Naive thymus-derived CD4-positive, alpha-beta T cell (primary cell): ENCODE data around the gene RPS6KB2. TPM values are rescaled to one million over a fixed set of nuclear protein-coding genes. Genes with fewer than 3 reads are reported as not detected.
"Not testable (repeated sequence)": the region's sequence is repeated elsewhere in the genome, so short reads cannot be mapped to it uniquely, and the experiment has no call there.

Source experiments
- ATAC-seq: fragments of 150-1000 bp; cut with Tn5 transposase; 2 replicates; pipeline ENCODE4 v1.10.0; 2021; ENCODE audit warnings: mild to moderate bottlenecking, moderate library complexity
- CTCF ChIA-PET: fragments of 350-600 bp; sonication (Branson Sonifier 250); formaldehyde crosslinking; loops from one replicate; lab custom pipeline; 2021; ENCODE audit warnings: antibody characterized with exemption; lab: Charles Lee
- POLR2A ChIA-PET: fragments of 350-600 bp; sonication (Branson Sonifier 250); formaldehyde crosslinking; loops from one replicate; lab custom pipeline; 2021; ENCODE audit warnings: antibody characterized with exemption, inconsistent platforms; lab: Charles Lee
- DNase-seq, 9 donors: peaks; one replicate each; pipeline versions ENCODE4 v3.0.0 to v3.0.0-alpha.2; 2020 to 2022; ENCODE audit warnings: mixed read lengths in 1 of 9
- H3K27ac ChIP-seq: one replicate; pipeline ENCODE4 v1.7.0; 2013; ENCODE audit warnings: mild to moderate bottlenecking, low read depth, low read length, moderate library complexity
- H3K27me3 ChIP-seq, 2 donors: one replicate each; pipeline ENCODE4 v1.7.0; 2013; ENCODE audit warnings: low read length in 2 of 2, mild to moderate bottlenecking in 2 of 2, moderate library complexity in 2 of 2; ENCODE audit not compliant: control insufficient read depth in 2 of 2, insufficient read depth in 2 of 2
- H3K36me3 ChIP-seq, 3 experiments: 1 replicate in 2 of 3; 2 replicates in 1 of 3; pipeline ENCODE4 v1.7.0; 2013; ENCODE audit warnings: low read length in 3 of 3, mild to moderate bottlenecking in 3 of 3, moderate library complexity in 1 of 3; ENCODE audit not compliant: insufficient read depth in 3 of 3, control insufficient read depth in 2 of 3
- H3K4me1 ChIP-seq, 2 donors: one replicate each; pipeline ENCODE4 v1.7.0; 2013; ENCODE audit warnings: low read length in 2 of 2, mild to moderate bottlenecking in 2 of 2, moderate library complexity in 1 of 2; ENCODE audit not compliant: control insufficient read depth in 2 of 2, insufficient read depth in 2 of 2
- H3K4me3 ChIP-seq: 2 replicates; pipeline ENCODE4 v1.7.0; 2013; ENCODE audit warnings: mild to moderate bottlenecking, low read length
- H3K9me3 ChIP-seq, 3 experiments: 1 replicate in 2 of 3; 2 replicates in 1 of 3; pipeline ENCODE4 v1.7.0; 2013; ENCODE audit warnings: low read length in 3 of 3; ENCODE audit not compliant: control insufficient read depth in 2 of 3
- H3K27ac Mint-ChIP-seq, 9 donors: one replicate each; pipeline ENCODE4 v1.8.0; 2020 to 2022; ENCODE audit warnings: mixed read lengths in 9 of 9, mild to moderate bottlenecking in 8 of 9, moderate library complexity in 5 of 9, inconsistent platforms in 2 of 9
- H3K27me3 Mint-ChIP-seq, 5 donors: one replicate each; pipeline ENCODE4 v1.8.0; 2021 to 2022; ENCODE audit warnings: mixed read lengths in 5 of 5, mild to moderate bottlenecking in 1 of 5
- H3K36me3 Mint-ChIP-seq, 5 donors: one replicate each; pipeline ENCODE4 v1.8.0; 2020 to 2022; ENCODE audit warnings: mixed read lengths in 5 of 5, mild to moderate bottlenecking in 3 of 5, inconsistent platforms in 1 of 5
- H3K4me1 Mint-ChIP-seq, 7 donors: one replicate each; pipeline ENCODE4 v1.8.0; 2020 to 2022; ENCODE audit warnings: mixed read lengths in 7 of 7, mild to moderate bottlenecking in 3 of 7, inconsistent platforms in 1 of 7
- H3K4me3 Mint-ChIP-seq, 10 donors: one replicate each; pipeline ENCODE4 v1.8.0; 2020 to 2022; ENCODE audit warnings: mild to moderate bottlenecking in 10 of 10, mixed read lengths in 10 of 10, moderate library complexity in 6 of 10, inconsistent platforms in 2 of 10
- H3K9me3 Mint-ChIP-seq, 11 donors: one replicate each; pipeline ENCODE4 v1.8.0; 2020 to 2022; ENCODE audit warnings: mixed read lengths in 11 of 11, mild to moderate bottlenecking in 4 of 11, inconsistent platforms in 1 of 11, moderate library complexity in 1 of 11
- intact Hi-C, 2 donors: fragments of 100-400 bp; cut with micrococcal nuclease; formaldehyde crosslinking; loops; one replicate each; pipeline ENCODE4 v1.15.1; 2023
- polyA plus RNA-seq, 2 donors: library from polyadenylated mRNA; unstranded; fragments of 300-500 nt; fragmentation: Illumina TruSeq; gene quantifications; one replicate each; pipeline ENCODE4 v1.2.3, GENCODE V29; 2021
- total RNA-seq, 6 experiments: library from RNA in 5 of 6; stranded (reverse) in 5 of 6; gene quantifications; 1 replicate in 5 of 6; 2 replicates in 1 of 6; pipeline ENCODE4 v1.2.3 and lab custom pipeline; 2021 to 2026

Gene RPS6KB2
- total and polyA plus RNA-seq, 7 experiments from 2014 or later, result 45.2 to 83.9 (median 69.2) TPM

- H3K36me3 ChIP-seq, H3K27me3 ChIP-seq, H3K9me3 Mint-ChIP-seq, H3K9me3 ChIP-seq, H3K4me1 ChIP-seq, H3K27ac Mint-ChIP-seq, ATAC-seq, DNase-seq, H3K36me3 Mint-ChIP-seq, intact Hi-C loops, H3K27ac ChIP-seq, H3K4me3 Mint-ChIP-seq, H3K4me1 Mint-ChIP-seq, H3K4me3 ChIP-seq: not testable (repeated sequence)
- ChIA-PET CTCF (interaction anchor here (1.7 kb wide), 1 partner anchor 95 kb away, joined by 5 read pairs; no protein-coding TSS in a partner anchor), POLR2A (interaction anchor here (0.6 to 1.5 kb wide), 5 partner anchors 14 to 85 kb away, joined by 3 to 5 read pairs (median 3); no protein-coding TSS in a partner anchor)
- peaks cover 0 to 17% (median 0%) of the 10 kb centered on the region in 5 donors for H3K27me3 Mint-ChIP-seq
Measured at GRCh38 chr11:67477344-67478050, 49.2 kb downstream of the RPS6KB2 start.

- ChIA-PET POLR2A (interaction anchor here (0.5 to 5.9 kb wide), 39 partner anchors 9 to 640 kb away, joined by 3 to 122 read pairs (median 4); partner anchors contain the start of genes CDK2AP2, PITPNM1, POLD4 and PPP1CA), CTCF (interaction anchor here (0.6 to 3.7 kb wide), 9 partner anchors 14 to 1844 kb away, joined by 3 to 11 read pairs (median 3); partner anchors contain the start of genes POLD4, PPP1CA and PTPRCAP)
- H3K4me3 ChIP-seq, result peak overlapping the region; percentile 80
- H3K27ac Mint-ChIP-seq, result peak overlapping the region; percentile 95 to 100 (median 99)
- peak in 1 of 9 donors; percentile 10 for DNase-seq
- no peaks in the 10 kb centered on the region for H3K27me3 ChIP-seq
- peak; percentile 19 for ATAC-seq
- intact Hi-C loops, result loop anchor here (1.0 to 10.0 kb wide), 7 partner anchors 13 to 1198 kb away; partner anchors contain the start of genes KDM2A (in 1 of the 2), PTPRCAP (in 1 of the 2), RBM4B (in 1 of the 2) and RPS6KB2 (in 1 of the 2)
- peaks cover 0 to 8% (median 4%) of the 10 kb centered on the region in 3 experiments for H3K36me3 ChIP-seq
- H3K9me3 ChIP-seq, result no peaks in the 10 kb centered on the region
- peak overlapping the region; percentile 80 for H3K27ac ChIP-seq
- H3K9me3 Mint-ChIP-seq, result no peaks in the 10 kb centered on the region
- H3K36me3 Mint-ChIP-seq, result peaks cover 0 to 29% (median under 1%) of the 10 kb centered on the region in 5 donors
- peaks cover 0 to 5% (median 0%) of the 10 kb centered on the region in 5 donors for H3K27me3 Mint-ChIP-seq
- peaks cover 37 to 40% of the 10 kb centered on the region in 2 donors for H3K4me1 ChIP-seq
- H3K4me3 Mint-ChIP-seq, result peak overlapping the region; percentile 90 to 100 (median 96)
- peaks cover 34 to 49% (median 43%) of the 10 kb centered on the region in 7 donors for H3K4me1 Mint-ChIP-seq
Measured at GRCh38 chr11:67482275-67482826, 54.1 kb downstream of the RPS6KB2 start.

- Mint-ChIP-seq H3K4me3 (peak within 1 kb of the TSS; percentile 90 to 100 (median 96)), H3K4me1 (peaks cover 40 to 57% (median 51%) of the 10 kb centered on the region in 7 donors), H3K27me3 (peaks cover 0 to 5% (median 0%) of the 10 kb centered on the region in 5 donors), H3K9me3 (no peaks in the 10 kb centered on the region), H3K36me3 (peaks cover 5 to 36% (median 8%) of the 10 kb centered on the region in 5 donors), H3K27ac (peak within 1 kb of the TSS; percentile 95 to 100 (median 99))
- ATAC-seq, result peak; percentile 89
- H3K4me1 ChIP-seq, result peaks cover 40 to 42% of the 10 kb centered on the region in 2 donors
- H3K9me3 ChIP-seq, result no peaks in the 10 kb centered on the region
- H3K36me3 ChIP-seq, result peaks cover 5 to 16% (median 7%) of the 10 kb centered on the region in 3 experiments
- H3K27me3 ChIP-seq, result no peaks in the 10 kb centered on the region
- H3K4me3 ChIP-seq, result peak within 1 kb of the TSS; percentile 80
- peak within 1 kb of the TSS; percentile 80 for H3K27ac ChIP-seq
- intact Hi-C loops, result loop anchor here (1.0 to 10.0 kb wide), 13 partner anchors 14 to 1198 kb away; partner anchors contain the start of genes PTPRCAP (in 2 of the 2), RPS6KB2 (in 2 of the 2), TMEM134 (in 2 of the 2) and KDM2A (in 1 of the 2)
- peak; percentile 88 to 99 (median 98) for DNase-seq
- POLR2A ChIA-PET, result interaction anchor here (0.5 to 5.9 kb wide), 39 partner anchors 8 to 641 kb away, joined by 3 to 122 read pairs (median 4); partner anchors contain the start of genes CDK2AP2, PITPNM1, POLD4 and PPP1CA
- CTCF ChIA-PET, result interaction anchor here (0.8 to 3.7 kb wide), 10 partner anchors 15 to 131 kb away, joined by 3 to 11 read pairs (median 4); partner anchors contain the start of genes PITPNM1, POLD4 and PTPRCAP
Measured at GRCh38 chr11:67482827-67483798, 54.8 kb downstream of the RPS6KB2 start, which contains the start of gene AIP. Gene AIP (plus strand): TSS chr11:67483026. CDS start chr11:67483159, 133 bp downstream.

- peaks cover 42 to 44% of the 10 kb centered on the region in 2 donors for H3K4me1 ChIP-seq
- H3K27ac ChIP-seq, result peak overlapping the region; percentile 80
- DNase-seq, result peak in 8 of 9 donors; percentile 55 to 89 (median 84)
- Mint-ChIP-seq H3K36me3 (peaks cover 5 to 43% (median 9%) of the 10 kb centered on the region in 5 donors), H3K27me3 (peaks cover 0 to 5% (median 0%) of the 10 kb centered on the region in 5 donors), H3K4me3 (peak overlapping the region; percentile 90 to 100 (median 96)), H3K9me3 (no peaks in the 10 kb centered on the region), H3K4me1 (peaks cover 43 to 60% (median 53%) of the 10 kb centered on the region in 7 donors), H3K27ac (peak overlapping the region; percentile 95 to 100 (median 99))
- H3K27me3 ChIP-seq, result no peaks in the 10 kb centered on the region
- H3K9me3 ChIP-seq, result no peaks in the 10 kb centered on the region
- H3K4me3 ChIP-seq, result peak overlapping the region; percentile 80
- ChIA-PET POLR2A (interaction anchor here (0.6 to 5.9 kb wide), 32 partner anchors 9 to 1216 kb away, joined by 3 to 122 read pairs (median 6); partner anchors contain the start of genes CDK2AP2, PITPNM1, POLD4 and PPP1CA), CTCF (interaction anchor here (0.5 to 3.7 kb wide), 9 partner anchors 14 to 547 kb away, joined by 3 to 11 read pairs (median 3); partner anchors contain the start of genes PITPNM1 and PTPRCAP)
- ATAC-seq, result peak; percentile 52
- H3K36me3 ChIP-seq, result peaks cover 5 to 25% (median 8%) of the 10 kb centered on the region in 3 experiments
- intact Hi-C loops, result loop anchor here (1.0 to 10.0 kb wide), 17 partner anchors 15 to 1199 kb away; partner anchors contain the start of genes POLD4 (in 2 of the 2), PTPRCAP (in 2 of the 2), RPS6KB2 (in 2 of the 2) and KDM2A (in 1 of the 2)
Measured at GRCh38 chr11:67483831-67484665, 55.8 kb downstream of the RPS6KB2 start.
